Right ventricle myocardium inferior (tissue), 1 donor: ENCODE data around the gene SLC25A11. TPM values are rescaled to one million over a fixed set of nuclear protein-coding genes. Genes with fewer than 3 reads are reported as not detected.

Source experiments
- ATAC-seq: fragments of 200-7000 bp; cut with Tn5 transposase; one replicate; pipeline ENCODE4 v1.9.1; 2020; ENCODE audit warnings: mild to moderate bottlenecking, moderate library complexity
- DNase-seq: peaks from one replicate; pipeline ENCODE4 v3.0.0; 2021; ENCODE audit errors: missing footprints
- intact Hi-C: fragments of 100-400 bp; cut with DNase I; formaldehyde crosslinking; loops from one replicate; pipeline ENCODE4 v1.11.0; 2022
- total RNA-seq: library from RNA; stranded (reverse); fragmentation: NEBNext Ultra II Directional; extraction: Animal tissue kit (Norgen Biotek cat#: 25700); gene quantifications from one replicate; pipeline ENCODE4 v1.2.1, GENCODE V29; 2021
- donor health status: DM: no; HTN: yes; CAD: no; lungs with severe emphysema.

The SLC25A11 gene
- total RNA-seq, 1 donor from 2014 or later, result 199 TPM

DNA sequence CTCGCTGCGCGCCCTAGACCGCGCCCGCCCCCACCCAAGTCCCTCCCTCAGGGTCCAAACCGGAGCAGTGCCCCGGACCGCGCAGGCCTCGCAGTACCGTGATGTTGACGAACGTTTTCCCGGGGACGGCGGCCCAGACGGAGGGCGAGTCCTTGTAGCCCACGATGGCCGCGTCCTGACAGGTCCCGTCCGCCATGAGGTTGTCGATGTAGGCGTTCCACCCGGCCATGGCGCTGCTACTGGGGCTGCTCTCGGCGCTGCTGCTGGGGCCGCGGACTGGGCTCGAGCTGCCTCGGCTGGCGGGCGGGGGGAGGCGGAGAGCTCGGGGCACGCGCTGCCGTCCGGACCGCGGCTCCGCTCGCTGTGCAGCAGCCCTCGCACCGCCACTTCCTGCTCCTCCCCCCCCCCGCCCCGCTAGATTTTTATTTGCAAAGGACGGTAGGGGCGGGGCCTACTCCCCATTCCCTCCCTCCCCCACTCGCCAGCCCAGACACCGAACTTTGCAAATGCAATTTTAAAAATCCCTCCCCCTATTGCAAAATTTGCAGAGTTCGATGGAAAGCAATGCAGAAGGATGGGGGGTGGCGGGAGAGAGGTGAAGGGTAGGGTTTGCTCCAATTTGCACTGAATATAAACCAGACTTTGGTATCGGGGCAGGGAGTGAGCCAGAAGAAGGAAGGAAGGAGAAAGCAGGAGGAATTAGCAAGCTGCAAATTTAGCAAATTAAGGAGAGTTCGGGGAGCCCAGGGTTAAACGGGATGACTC lies 8.5 kb upstream of the SLC25A11 start, which contains the start of gene PFN1:
Gene PFN1 (minus strand): TSS at position 365 of the 765 bp plus-strand sequence. CDS start 136 bp downstream, at position 229.
- ATAC-seq (peak; percentile 81), DNase-seq (peak; percentile 94)
- intact Hi-C loops, result loop anchor here (1.0 to 5.0 kb wide), 3 partner anchors 8 to 39 kb away; partner anchors contain the start of genes CAMTA2, RNF167, SLC25A11 and SPAG7

DNA sequence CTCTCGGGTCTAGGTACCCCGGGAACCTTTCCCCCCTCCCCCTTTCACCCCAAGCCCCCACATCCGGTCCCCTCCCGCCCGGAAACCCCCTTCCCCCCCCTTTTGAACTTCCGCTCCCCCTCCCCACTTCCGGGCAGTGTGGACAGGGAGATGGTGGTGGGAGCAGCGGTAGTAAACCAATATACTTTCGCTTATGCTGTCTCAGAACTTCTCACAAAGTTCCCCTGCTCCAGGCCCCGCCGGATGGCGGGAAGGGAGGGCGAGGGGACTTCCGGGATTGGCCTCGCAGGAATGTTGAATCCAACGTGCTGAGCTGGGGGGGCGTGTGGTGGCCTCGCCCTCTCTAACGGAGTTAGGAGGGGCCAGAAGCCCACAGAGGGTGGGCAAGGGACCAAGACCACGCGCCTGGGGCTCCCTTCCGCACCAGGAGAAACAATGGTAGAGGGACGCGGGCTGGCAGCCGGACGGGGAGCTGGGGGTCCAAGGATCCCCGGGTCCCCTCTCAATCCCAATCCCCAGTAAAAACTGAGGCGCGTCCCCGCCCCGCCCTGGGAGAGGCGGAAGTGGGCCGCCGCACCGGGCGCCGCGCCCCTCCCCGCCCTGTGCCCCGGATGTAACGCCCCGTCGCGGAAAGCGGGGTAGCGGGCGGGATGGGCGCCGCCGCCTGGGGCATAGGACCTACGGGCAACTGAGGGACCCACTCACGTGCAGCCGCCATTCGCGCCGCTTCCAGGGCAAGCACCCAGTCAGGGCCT lies 7.7 kb upstream of the SLC25A11 start:
- intact Hi-C loops, result loop anchor here (1.0 to 5.0 kb wide), 3 partner anchors 7 to 40 kb away; partner anchors contain the start of genes CAMTA2, RNF167, SLC25A11 and SPAG7
- DNase-seq (peak; percentile 88), ATAC-seq (peak; percentile 32)

DNA sequence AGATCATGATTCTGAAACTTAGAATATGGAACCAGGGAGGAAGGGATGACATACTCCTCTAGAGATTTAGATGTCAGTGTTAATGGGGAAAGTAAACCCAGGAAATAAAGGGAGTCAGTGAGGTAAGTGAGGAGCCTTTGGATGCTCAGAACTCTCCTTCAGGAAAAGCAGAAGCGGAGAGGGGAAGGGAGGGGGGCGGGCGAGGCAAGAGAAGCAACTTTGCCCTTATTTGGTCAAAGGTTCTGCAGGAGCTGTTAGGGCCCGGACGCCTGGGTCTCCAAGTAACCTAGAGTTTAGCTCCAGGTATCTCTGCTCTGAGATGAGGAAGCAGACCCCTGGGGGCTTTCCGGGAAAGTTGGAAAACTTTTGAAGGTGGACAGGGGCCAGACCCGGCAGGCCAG lies 7.2 kb upstream of the SLC25A11 start:
- intact Hi-C loops, result loop anchor here (5.0 kb wide), 1 partner anchor 40 kb away; the partner anchor contains the start of gene CAMTA2
- DNase-seq, result no peak
- no peak for ATAC-seq

- intact Hi-C loops, result loop anchor here (5.0 kb wide), 1 partner anchor 41 kb away; the partner anchor contains the start of gene CAMTA2
- ATAC-seq, result no peak
- no peak for DNase-seq
Measured at GRCh38 chr17:4946312-4946976, 6.6 kb upstream of the SLC25A11 start.

DNA sequence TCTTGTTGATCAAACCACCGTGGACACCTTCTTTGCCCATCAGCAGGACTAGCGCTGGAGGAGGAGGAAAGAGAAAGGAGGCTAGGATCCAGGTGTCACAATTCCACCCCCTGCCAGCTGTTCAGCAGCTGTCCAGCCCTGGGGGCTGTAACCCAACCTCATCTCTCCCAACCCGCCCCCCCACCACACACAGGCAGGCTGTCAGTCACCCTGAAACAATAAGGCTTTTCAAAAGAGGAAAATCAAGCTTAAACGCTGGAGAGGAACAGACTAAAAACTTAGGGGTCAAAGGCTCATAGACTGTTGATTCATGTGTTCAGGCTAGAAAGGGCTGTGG lies 6.1 kb upstream of the SLC25A11 start:
- DNase-seq, result no peak
- intact Hi-C loops, result loop anchor here (5.0 kb wide), 1 partner anchor 41 kb away; the partner anchor contains the start of gene CAMTA2
- ATAC-seq, result no peak

- ATAC-seq, result peak; percentile 24
- peak; percentile 86 for DNase-seq
- intact Hi-C loops, result loop anchor here (5.0 kb wide), 1 partner anchor 42 kb away; the partner anchor contains the start of gene CAMTA2
Measured at GRCh38 chr17:4945176-4945943, 5.5 kb upstream of the SLC25A11 start.

GRCh38 chr17:4944554-4945175 lies 4.8 kb upstream of the SLC25A11 start:
- DNase-seq, result no peak
- intact Hi-C loops, result loop anchor here (5.0 kb wide), 1 partner anchor 43 kb away; the partner anchor contains the start of gene CAMTA2
- no peak for ATAC-seq

GRCh38 chr17:4944163-4944553 lies 4.3 kb upstream of the SLC25A11 start:
- ATAC-seq (no peak), DNase-seq (no peak)
- intact Hi-C loops, result no loop called here

DNA sequence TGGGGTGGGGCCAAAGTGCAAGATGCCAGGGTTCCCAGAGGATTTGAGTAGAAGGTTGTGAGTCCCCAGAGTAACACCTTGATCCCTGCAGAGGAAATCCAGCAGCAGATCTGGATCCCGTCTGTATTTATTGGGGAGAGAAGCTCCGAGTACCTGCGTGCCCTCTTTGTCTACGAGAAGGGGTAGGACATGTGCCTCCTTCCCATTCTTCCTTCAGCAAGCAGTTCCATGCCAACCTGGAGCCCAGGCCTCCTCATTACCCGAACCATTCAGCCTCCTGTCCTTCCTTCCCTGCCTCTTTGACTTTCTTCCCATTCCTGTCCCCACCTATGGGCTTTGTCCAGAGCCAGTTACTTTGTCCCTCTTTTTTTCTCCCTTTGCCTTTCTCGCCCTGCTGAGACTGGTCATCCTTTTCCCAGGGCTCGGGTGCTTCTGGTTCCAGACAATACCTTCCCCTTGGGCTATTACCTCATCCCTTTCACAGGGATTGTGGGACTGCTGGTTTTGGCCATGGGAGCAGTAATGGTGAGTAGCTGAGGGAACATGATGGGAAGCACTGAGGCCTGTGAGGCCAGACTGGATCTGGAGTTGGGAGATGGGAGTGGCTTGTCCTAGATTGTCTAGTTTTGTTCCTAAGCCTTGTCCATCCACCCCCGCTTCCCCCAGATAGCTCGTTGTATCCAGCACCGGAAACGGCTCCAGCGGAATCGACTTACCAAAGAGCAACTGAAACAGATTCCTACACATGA lies 3.1 kb upstream of the SLC25A11 start:
- DNase-seq, result no peak
- no peak for ATAC-seq
- intact Hi-C loops, result no loop called here

DNA sequence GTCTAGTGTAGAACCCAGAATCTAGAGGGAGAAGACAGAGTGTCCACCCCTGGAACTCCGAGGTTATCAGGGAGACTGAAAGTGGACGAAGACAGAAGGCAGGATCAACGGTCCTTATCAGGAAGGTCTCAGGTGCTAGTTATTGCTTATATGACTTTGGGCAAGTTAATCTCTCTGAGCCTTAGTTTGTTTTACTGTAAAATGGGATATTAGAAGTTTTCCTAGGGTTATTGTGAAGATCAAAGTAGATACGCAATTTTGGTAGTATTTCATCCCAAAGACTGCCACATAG lies 1.4 kb upstream of the SLC25A11 start:
- ATAC-seq (no peak), DNase-seq (no peak)
- intact Hi-C loops, result no loop called here

DNA sequence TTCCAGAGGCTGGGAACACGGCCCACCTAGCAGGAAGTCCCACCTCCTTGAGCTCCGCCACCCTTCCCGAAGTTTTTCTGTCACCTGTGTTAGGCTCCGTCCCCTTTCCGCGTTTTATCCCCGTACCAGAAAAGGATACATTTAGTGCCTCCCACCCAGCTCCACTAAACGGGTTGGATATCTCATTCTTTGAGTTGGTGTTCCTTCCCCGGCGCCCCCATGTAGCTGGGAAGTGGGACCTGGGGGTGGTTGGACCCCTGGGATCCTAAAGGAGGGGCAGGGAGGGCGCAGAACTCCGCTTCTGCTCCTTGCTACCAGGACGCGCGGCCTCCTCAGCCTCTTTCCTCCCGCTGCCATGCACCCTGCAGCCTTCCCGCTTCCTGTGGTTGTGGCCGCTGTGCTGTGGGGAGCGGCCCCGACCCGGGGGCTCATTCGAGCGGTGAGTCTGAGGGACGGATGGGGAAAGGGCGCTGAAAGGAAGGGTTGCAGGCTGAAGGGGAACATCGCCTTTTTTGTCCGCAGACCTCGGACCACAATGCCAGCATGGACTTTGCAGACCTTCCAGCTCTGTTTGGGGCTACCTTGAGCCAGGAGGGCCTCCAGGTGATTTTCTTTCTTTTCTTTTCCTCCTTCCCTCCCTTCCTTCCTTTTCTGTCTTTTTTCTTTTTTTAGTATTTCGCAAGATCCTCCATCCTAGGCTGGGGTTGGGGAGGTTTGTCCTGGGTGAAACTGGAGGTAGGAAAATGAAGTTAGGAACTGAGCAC lies 891 bp upstream of the SLC25A11 start:
- DNase-seq (peak; percentile 79), ATAC-seq (peak; percentile 73)
- intact Hi-C loops, result loop anchor here (1.0 kb wide), 2 partner anchors 8 to 27 kb away; partner anchors contain the start of genes PFN1 and SPAG7

- intact Hi-C loops, result no loop called here
- ATAC-seq (no peak), DNase-seq (peak; percentile 76)
Measured at GRCh38 chr17:4939546-4939795, 375 bp downstream of the SLC25A11 start.

GRCh38 chr17:4938688-4939545 lies 929 bp downstream of the SLC25A11 start:
- no peak for DNase-seq
- intact Hi-C loops, result no loop called here
- no peak for ATAC-seq

- intact Hi-C loops, result no loop called here
- DNase-seq, result no peak
- ATAC-seq, result no peak
Measured at GRCh38 chr17:4938069-4938491, 1.8 kb downstream of the SLC25A11 start.

DNA sequence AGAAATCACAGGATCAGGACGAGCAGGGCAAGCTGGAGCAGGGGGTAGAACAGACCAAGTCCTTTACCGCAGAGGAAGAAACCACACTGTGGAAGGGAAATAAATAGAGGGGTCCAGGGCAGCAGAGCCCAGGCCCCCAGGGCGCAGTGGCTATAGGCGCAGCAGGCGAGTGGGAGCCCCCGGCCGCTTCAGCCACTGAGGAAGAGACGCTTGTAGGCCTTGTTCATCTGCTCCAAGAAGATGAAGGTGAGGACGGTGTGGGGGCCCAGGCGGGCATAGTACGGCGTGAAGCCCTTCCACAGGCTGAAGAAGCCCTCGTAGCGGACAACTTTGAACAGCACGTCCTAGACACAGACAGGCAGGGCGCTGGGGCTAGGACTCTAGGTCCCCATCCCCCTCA lies 2.3 kb downstream of the SLC25A11 start:
- intact Hi-C loops, result no loop called here
- DNase-seq, result no peak
- ATAC-seq, result no peak

DNA sequence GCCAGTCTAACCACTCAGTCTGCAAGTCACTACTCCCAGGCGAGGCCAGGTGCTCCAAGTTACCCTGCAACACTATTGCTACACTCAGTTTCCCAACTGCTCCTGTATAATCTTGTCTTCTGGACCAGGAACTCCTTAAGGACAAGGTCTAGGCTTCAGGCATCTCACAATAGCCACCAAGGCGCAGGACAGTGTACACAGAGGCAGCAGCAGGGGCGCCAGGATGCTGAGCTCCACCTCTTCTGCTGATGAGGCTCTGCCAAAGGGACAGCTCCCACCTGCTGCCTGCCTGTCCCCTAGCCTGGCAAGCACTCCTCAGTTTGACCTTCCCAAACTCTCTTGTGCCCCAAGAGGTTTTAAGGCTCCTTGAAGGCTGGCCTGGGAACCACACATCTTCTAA lies 3.4 kb downstream of the SLC25A11 start:
- no peak for ATAC-seq

More for the DNA sequence above, 3.4 kb downstream of the SLC25A11 start:
- no peak for DNase-seq
- intact Hi-C loops, result no loop called here
